PC-3 (cell line): ENCODE measurements around the gene EPB41L4A. TPM values are rescaled to one million over a fixed set of nuclear protein-coding genes. Genes with fewer than 3 reads are reported as not detected.

Experiments
- ATAC-seq: fragments of 200-7000 bp; cut with Tn5 transposase; 2 replicates; pipeline ENCODE4 v1.9.1; 2020; ENCODE audit warnings: mild to moderate bottlenecking, moderate library complexity
- BruUV-seq: library from RNA; stranded (reverse); fragments of 400-500 nt; replicated peaks from 2 replicates; lab custom pipeline; 2021; lab: Mats Ljungman, UMichigan
- CTCF ChIA-PET: fragments of 300-600 bp; sonication (Branson Sonifier 250); formaldehyde crosslinking; loops from one replicate; lab custom pipeline; 2022; ENCODE audit warnings: antibody characterized with exemption; lab: Charles Lee
- POLR2A ChIA-PET: fragments of 300-600 bp; sonication (Branson Sonifier 250); formaldehyde crosslinking; loops from one replicate; lab custom pipeline; 2022; ENCODE audit warnings: antibody characterized with exemption; ENCODE audit not compliant: unreplicated experiment; lab: Charles Lee
- DNase-seq: peaks from one replicate; pipeline ENCODE4 v3.0.0-alpha.2; 2015
- H2AFZ ChIP-seq: fragments of 300-600 bp; sonication (generic); 2 replicates; pipeline ENCODE4 v1.6.0; 2016; ENCODE audit warnings: antibody characterized with exemption, low read length
- H3F3A ChIP-seq: fragments of 300-600 bp; sonication (generic); one replicate; pipeline ENCODE4 v1.6.0; 2017; ENCODE audit warnings: antibody characterized with exemption, low read length, control low read depth, mild to moderate bottlenecking; ENCODE audit not compliant: unreplicated experiment
- H3K27ac ChIP-seq: fragments of 300-600 bp; sonication (generic); 2 replicates; pipeline ENCODE4 v1.5.1; 2016; ENCODE audit warnings: mild to moderate bottlenecking, low read length
- H3K27me3 ChIP-seq: fragments of 300-600 bp; sonication (generic); 2 replicates; pipeline ENCODE4 v1.6.1; 2016; ENCODE audit warnings: low read length, mixed read lengths
- H3K36me3 ChIP-seq: fragments of 300-600 bp; sonication (generic); 2 replicates; pipeline ENCODE4 v1.6.1; 2016; ENCODE audit warnings: low read depth, mixed run types, low read length, mixed read lengths
- H3K4me1 ChIP-seq: fragments of 300-600 bp; sonication (generic); 2 replicates; pipeline ENCODE4 v1.5.1; 2016; ENCODE audit warnings: low read length; ENCODE audit not compliant: insufficient read depth
- H3K4me2 ChIP-seq: fragments of 300-600 bp; sonication (generic); 2 replicates; pipeline ENCODE4 v1.6.0; 2016; ENCODE audit warnings: low read length
- H3K4me3 ChIP-seq: fragments of 300-600 bp; sonication (generic); 2 replicates; pipeline ENCODE4 v1.5.1; 2016; ENCODE audit warnings: mild to moderate bottlenecking, low read length, mixed read lengths
- H3K79me2 ChIP-seq: fragments of 300-600 bp; sonication (generic); 2 replicates; pipeline ENCODE4 v1.6.1; 2017; ENCODE audit warnings: low read length, mixed read lengths
- H3K9ac ChIP-seq: fragments of 300-600 bp; sonication (generic); 2 replicates; pipeline ENCODE4 v1.6.0; 2016; ENCODE audit warnings: mild to moderate bottlenecking, low read length
- H3K9me2 ChIP-seq: fragments of 300-600 bp; sonication (generic); replicated peaks from 2 replicates; pipeline ENCODE4 v1.6.1; 2016; ENCODE audit warnings: mixed run types, low read length, mixed read lengths
- H3K9me3 ChIP-seq: fragments of 300-600 bp; sonication (generic); 2 replicates; pipeline ENCODE4 v1.6.1; 2016; ENCODE audit warnings: low read length, mixed read lengths
- H4K20me1 ChIP-seq: fragments of 300-600 bp; sonication (generic); 2 replicates; pipeline ENCODE4 v1.6.1; 2016; ENCODE audit warnings: low read length, mixed read lengths
- CTCF ChIP-seq: fragments of 300-600 bp; sonication (generic); conservative IDR thresholded peaks from 2 replicates; pipeline ENCODE4 v1.5.1; 2017; ENCODE audit warnings: antibody characterized with exemption, low read depth, mild to moderate bottlenecking, low read length
- EZH2 ChIP-seq: fragments of 300-600 bp; sonication (generic); IDR thresholded peaks from one replicate; pipeline ENCODE4 v1.6.1; 2017; ENCODE audit warnings: antibody characterized with exemption, mild to moderate bottlenecking, low read length; ENCODE audit not compliant: unreplicated experiment
- EZH2phosphoT487 ChIP-seq: fragments of 300-600 bp; sonication (generic); IDR thresholded peaks from 2 replicates; pipeline ENCODE4 v1.6.1; 2018; ENCODE audit warnings: mild to moderate bottlenecking, antibody characterized with exemption, low read length, borderline replicate concordance
- intact Hi-C: fragments of 100-400 bp; cut with micrococcal nuclease; formaldehyde crosslinking; loops from 2 replicates; pipeline ENCODE4 v1.9.0; 2023
- total RNA-seq: library from RNA; depleted of rRNA; stranded (reverse); fragments of >200 nt; gene quantifications from 2 replicates; pipeline ENCODE4 v1.2.3, GENCODE V29; 2014

The EPB41L4A gene
- total RNA-seq, 1 experiment from 2014 or later, result not detected

GRCh38 chr5:112270299-112271293 is 148.5 kb downstream of the EPB41L4A start:
- ChIA-PET POLR2A (no interaction called here), CTCF (no interaction called here)
- Histone ChIP-seq H2AFZ (no peak overlapping the region), H3K79me2 (no peaks in the 10 kb centered on the region), H3K9me2 (no peaks in the 10 kb centered on the region), H3K4me3 (no peak overlapping the region), H3K27me3 (peaks cover 52% of the 10 kb centered on the region), H3K4me2 (no peak overlapping the region), H4K20me1 (no peaks in the 10 kb centered on the region), H3F3A (no peaks in the 10 kb centered on the region), H3K36me3 (no peaks in the 10 kb centered on the region), H3K9ac (no peak overlapping the region), H3K9me3 (no peaks in the 10 kb centered on the region), H3K27ac (no peak overlapping the region), H3K4me1 (no peaks in the 10 kb centered on the region)
- no peak for ATAC-seq
- BruUV-seq, result no TSS peak
- intact Hi-C loops, result no loop called here
- TF ChIP-seq EZH2phosphoT487 (no peak), CTCF (no peak), EZH2 (no peak)
- DNase-seq, result peak; percentile 4

GRCh38 chr5:112267231-112267630 is 151.8 kb downstream of the EPB41L4A start:
- no peak for TF ChIP-seq CTCF
- TF ChIP-seq EZH2phosphoT487, result no peak
- no peak for TF ChIP-seq EZH2
- Histone ChIP-seq H4K20me1 (no peaks in the 10 kb centered on the region), H3K9me2 (no peaks in the 10 kb centered on the region), H3K9me3 (no peaks in the 10 kb centered on the region), H3K79me2 (no peaks in the 10 kb centered on the region), H3K4me1 (no peaks in the 10 kb centered on the region), H3K27me3 (peaks cover 51% of the 10 kb centered on the region), H3K36me3 (no peaks in the 10 kb centered on the region), H3K4me2 (no peak overlapping the region), H3K9ac (no peak overlapping the region), H2AFZ (no peak overlapping the region), H3F3A (no peaks in the 10 kb centered on the region), H3K27ac (no peak overlapping the region), H3K4me3 (no peak overlapping the region)
- BruUV-seq, result no TSS peak
- intact Hi-C loops, result no loop called here
- ATAC-seq (no peak), DNase-seq (no peak)
- ChIA-PET CTCF (no interaction called here), POLR2A (no interaction called here)

- Histone ChIP-seq H3K36me3 (no peaks in the 10 kb centered on the region), H3K27ac (no peak overlapping the region), H3K79me2 (no peaks in the 10 kb centered on the region), H3K9ac (no peak overlapping the region), H3K4me1 (no peaks in the 10 kb centered on the region), H3K9me3 (no peaks in the 10 kb centered on the region), H3K4me3 (no peak overlapping the region), H3K4me2 (no peak overlapping the region), H3K27me3 (peaks cover 71% of the 10 kb centered on the region), H3F3A (no peaks in the 10 kb centered on the region), H4K20me1 (no peaks in the 10 kb centered on the region), H3K9me2 (no peaks in the 10 kb centered on the region), H2AFZ (no peak overlapping the region)
- no peak for DNase-seq
- ATAC-seq, result no peak
- intact Hi-C loops, result no loop called here
- no TSS peak for BruUV-seq
- ChIA-PET POLR2A (no interaction called here), CTCF (no interaction called here)
- no peak for TF ChIP-seq EZH2phosphoT487
- no peak for TF ChIP-seq CTCF
- TF ChIP-seq EZH2, result no peak
These were observed 154.4 kb downstream of the EPB41L4A start for GRCh38 chr5:112264666-112265065.
